Measurements from ENCODE around the gene CALM3.
A peak's percentile ranks its signal among the peaks of the same experiment; 100 is the strongest.

The CALM3 gene

GRCh38 chr19:46613525-46613924 lies 12.4 kb downstream of the CALM3 start:
- CTCF ChIA-PET, result interaction anchor here (0.6 to 13.9 kb wide), 12 partner anchors 8 to 129 kb away, joined by 3 to 172 read pairs (median 4); partner anchors contain the start of genes DACT3 and PTGIR
- no peak for DNase-seq
- Histone ChIP-seq H3K4me1 (ENCODE audit: control extremely low read depth in 1 of 4, control insufficient read depth in 4 of 4, insufficient read depth in 4 of 4, low read length in 3 of 4) (peaks cover 0 to 50% (median 44%) of the 10 kb centered on the region in 4 experiments), H3K9me3 (ENCODE audit: control extremely low read depth in 1 of 5, control insufficient read depth in 4 of 5, insufficient read depth in 2 of 5, low read depth in 1 of 5, low read length in 4 of 5) (no peaks in the 10 kb centered on the region), H3K27ac (ENCODE audit: insufficient read depth in 1 of 2, low read depth in 1 of 2, low read length in 2 of 2, poor library complexity in 1 of 2, severe bottlenecking in 2 of 2) (no peak overlapping the region), H3K36me3 (ENCODE audit: control insufficient read depth in 4 of 4, insufficient read depth in 4 of 4, low read length in 3 of 4) (peaks cover 3 to 24% (median 21%) of the 10 kb centered on the region in 4 experiments), H3K4me3 (ENCODE audit: control insufficient read depth in 1 of 7, extremely low read depth in 1 of 7, insufficient read depth in 4 of 7, low read depth in 2 of 7, low read length in 6 of 7) (no peak overlapping the region), H3K27me3 (replicated peaks in 2 of 5; ENCODE audit: control insufficient read depth in 4 of 5, insufficient read depth in 5 of 5, low read length in 4 of 5) (no peaks in the 10 kb centered on the region)
- POLR2A ChIA-PET, result no interaction called here
- WGBS (ENCODE audit: insufficient coverage), result 96% methylated on average over 15 of the region's 22 CpGs

GRCh38 chr19:46614114-46614722 lies 13.1 kb downstream of the CALM3 start:
- H3K4me3 ChIP-seq (ENCODE audit: control insufficient read depth in 1 of 7, extremely low read depth in 1 of 7, insufficient read depth in 4 of 7, low read depth in 2 of 7, low read length in 6 of 7), result no peak overlapping the region
- no peaks in the 10 kb centered on the region for H3K9me3 ChIP-seq (ENCODE audit: control extremely low read depth in 1 of 5, control insufficient read depth in 4 of 5, insufficient read depth in 2 of 5, low read depth in 1 of 5, low read length in 4 of 5)
- H3K27me3 ChIP-seq (replicated peaks in 2 of 5; ENCODE audit: control insufficient read depth in 4 of 5, insufficient read depth in 5 of 5, low read length in 4 of 5), result no peaks in the 10 kb centered on the region
- H3K4me1 ChIP-seq (ENCODE audit: control extremely low read depth in 1 of 4, control insufficient read depth in 4 of 4, insufficient read depth in 4 of 4, low read length in 3 of 4), result peaks cover 0 to 56% (median 51%) of the 10 kb centered on the region in 4 experiments
- no peak overlapping the region for H3K27ac ChIP-seq (ENCODE audit: insufficient read depth in 1 of 2, low read depth in 1 of 2, low read length in 2 of 2, poor library complexity in 1 of 2, severe bottlenecking in 2 of 2)
- DNase-seq, result peak; percentile 71 to 83 (median 78)
- ChIA-PET POLR2A (interaction anchor here (0.6 kb wide), 1 partner anchor 95 kb away, joined by 4 read pairs; no protein-coding TSS in a partner anchor), CTCF (interaction anchor here (0.6 to 13.9 kb wide), 15 partner anchors 8 to 128 kb away, joined by 3 to 172 read pairs (median 3); partner anchors contain the start of genes DACT3 and PTGIR)
- WGBS (ENCODE audit: insufficient coverage), result 4% methylated on average over 4 of the region's 12 CpGs
- H3K36me3 ChIP-seq (ENCODE audit: control insufficient read depth in 4 of 4, insufficient read depth in 4 of 4, low read length in 3 of 4), result peaks cover 0 to 17% (median 15%) of the 10 kb centered on the region in 4 experiments

- no peak for DNase-seq
- no peak overlapping the region for H3K4me3 ChIP-seq (ENCODE audit: control insufficient read depth in 1 of 7, extremely low read depth in 1 of 7, insufficient read depth in 4 of 7, low read depth in 2 of 7, low read length in 6 of 7)
- no peaks in the 10 kb centered on the region for H3K9me3 ChIP-seq (ENCODE audit: control extremely low read depth in 1 of 5, control insufficient read depth in 4 of 5, insufficient read depth in 2 of 5, low read depth in 1 of 5, low read length in 4 of 5)
- POLR2A ChIA-PET, result interaction anchor here (0.7 kb wide), 1 partner anchor 12 kb away, joined by 3 read pairs; no protein-coding TSS in a partner anchor
- H3K27ac ChIP-seq (ENCODE audit: insufficient read depth in 1 of 2, low read depth in 1 of 2, low read length in 2 of 2, poor library complexity in 1 of 2, severe bottlenecking in 2 of 2), result no peak overlapping the region
- CTCF ChIA-PET, result interaction anchor here (1.0 to 13.9 kb wide), 8 partner anchors 10 to 107 kb away, joined by 3 to 172 read pairs (median 9); partner anchors contain the start of genes CALM3, DACT3 and PTGIR
- no peaks in the 10 kb centered on the region for H3K27me3 ChIP-seq (replicated peaks in 2 of 5; ENCODE audit: control insufficient read depth in 4 of 5, insufficient read depth in 5 of 5, low read length in 4 of 5)
- peaks cover 0 to 2% (median 0%) of the 10 kb centered on the region in 4 experiments for H3K36me3 ChIP-seq (ENCODE audit: control insufficient read depth in 4 of 4, insufficient read depth in 4 of 4, low read length in 3 of 4)
- H3K4me1 ChIP-seq (ENCODE audit: control extremely low read depth in 1 of 4, control insufficient read depth in 4 of 4, insufficient read depth in 4 of 4, low read length in 3 of 4), result peaks cover 3 to 65% (median 59%) of the 10 kb centered on the region in 4 experiments
- 89% methylated on average over 6 of the region's 10 CpGs for WGBS (ENCODE audit: insufficient coverage)
Measured at GRCh38 chr19:46615966-46616365, 14.8 kb downstream of the CALM3 start.

GRCh38 chr19:46616631-46617322 lies 15.6 kb downstream of the CALM3 start:
- POLR2A ChIA-PET, result interaction anchor here (1.1 kb wide), 1 partner anchor 45 kb away, joined by 4 read pairs; the partner anchor contains the start of gene DACT3
- CTCF ChIA-PET, result interaction anchor here (0.8 to 13.9 kb wide), 12 partner anchors 8 to 113 kb away, joined by 3 to 172 read pairs (median 4); partner anchors contain the start of genes CALM3, DACT3 and PTGIR
- peaks cover 3 to 65% (median 58%) of the 10 kb centered on the region in 4 experiments for H3K4me1 ChIP-seq (ENCODE audit: control extremely low read depth in 1 of 4, control insufficient read depth in 4 of 4, insufficient read depth in 4 of 4, low read length in 3 of 4)
- H3K36me3 ChIP-seq (ENCODE audit: control insufficient read depth in 4 of 4, insufficient read depth in 4 of 4, low read length in 3 of 4), result no peaks in the 10 kb centered on the region
- no peak overlapping the region for H3K27ac ChIP-seq (ENCODE audit: insufficient read depth in 1 of 2, low read depth in 1 of 2, low read length in 2 of 2, poor library complexity in 1 of 2, severe bottlenecking in 2 of 2)
- WGBS (ENCODE audit: insufficient coverage), result 3% methylated on average over 16 of the region's 17 CpGs
- no peaks in the 10 kb centered on the region for H3K9me3 ChIP-seq (ENCODE audit: control extremely low read depth in 1 of 5, control insufficient read depth in 4 of 5, insufficient read depth in 2 of 5, low read depth in 1 of 5, low read length in 4 of 5)
- no peaks in the 10 kb centered on the region for H3K27me3 ChIP-seq (replicated peaks in 2 of 5; ENCODE audit: control insufficient read depth in 4 of 5, insufficient read depth in 5 of 5, low read length in 4 of 5)
- H3K4me3 ChIP-seq (ENCODE audit: control insufficient read depth in 1 of 7, extremely low read depth in 1 of 7, insufficient read depth in 4 of 7, low read depth in 2 of 7, low read length in 6 of 7), result peak overlapping the region in 5 of 7 experiments; percentile 13 to 57 (median 38)
- DNase-seq, result peak; percentile 83 to 89 (median 87)

- 83% methylated on average over 1 of the region's 6 CpGs for WGBS (ENCODE audit: insufficient coverage)
- POLR2A ChIA-PET, result interaction anchor here (0.7 to 1.1 kb wide), 2 partner anchors 43 to 44 kb away, joined by 4 read pairs; partner anchors contain the start of gene DACT3
- H3K36me3 ChIP-seq (ENCODE audit: control insufficient read depth in 4 of 4, insufficient read depth in 4 of 4, low read length in 3 of 4), result no peaks in the 10 kb centered on the region
- H3K9me3 ChIP-seq (ENCODE audit: control extremely low read depth in 1 of 5, control insufficient read depth in 4 of 5, insufficient read depth in 2 of 5, low read depth in 1 of 5, low read length in 4 of 5), result no peaks in the 10 kb centered on the region
- peaks cover 3 to 65% (median 54%) of the 10 kb centered on the region in 4 experiments for H3K4me1 ChIP-seq (ENCODE audit: control extremely low read depth in 1 of 4, control insufficient read depth in 4 of 4, insufficient read depth in 4 of 4, low read length in 3 of 4)
- peak in 1 of 3 donors; percentile 37 for DNase-seq
- CTCF ChIA-PET, result interaction anchor here (1.1 to 13.9 kb wide), 10 partner anchors 9 to 112 kb away, joined by 3 to 172 read pairs (median 4); partner anchors contain the start of genes CALM3, DACT3 and PTGIR
- no peak overlapping the region for H3K27ac ChIP-seq (ENCODE audit: insufficient read depth in 1 of 2, low read depth in 1 of 2, low read length in 2 of 2, poor library complexity in 1 of 2, severe bottlenecking in 2 of 2)
- no peak overlapping the region for H3K4me3 ChIP-seq (ENCODE audit: control insufficient read depth in 1 of 7, extremely low read depth in 1 of 7, insufficient read depth in 4 of 7, low read depth in 2 of 7, low read length in 6 of 7)
- H3K27me3 ChIP-seq (replicated peaks in 2 of 5; ENCODE audit: control insufficient read depth in 4 of 5, insufficient read depth in 5 of 5, low read length in 4 of 5), result no peaks in the 10 kb centered on the region
Measured at GRCh38 chr19:46617601-46618000, 16.5 kb downstream of the CALM3 start.

DNA sequence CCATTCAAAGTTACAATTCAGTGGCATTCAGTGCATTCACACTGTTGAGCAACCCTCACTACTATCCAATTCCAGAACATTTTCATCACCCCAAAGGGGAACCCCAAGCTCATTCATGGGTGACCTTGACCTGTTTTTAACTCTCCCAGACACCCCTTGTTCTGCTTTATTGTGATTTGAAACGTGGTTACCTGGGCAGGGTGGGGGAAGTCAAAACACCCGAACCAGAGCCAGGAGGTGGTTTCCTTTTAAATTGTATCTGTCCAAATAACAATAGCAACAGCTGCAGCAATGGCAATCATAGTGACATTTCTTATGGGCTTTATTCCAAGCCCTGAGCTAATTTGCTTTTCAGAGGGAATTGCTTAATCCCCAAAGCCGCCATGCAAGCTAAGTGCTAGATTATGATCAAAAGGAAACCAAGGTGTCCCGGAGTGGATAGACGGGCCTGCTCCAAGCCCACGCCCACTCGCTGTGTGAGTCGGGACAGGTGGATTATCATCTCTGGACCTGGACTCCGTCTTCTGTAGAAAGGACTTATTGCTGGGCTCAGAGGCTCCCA lies 17.6 kb downstream of the CALM3 start:
- POLR2A ChIA-PET, result no interaction called here
- H3K27ac ChIP-seq (ENCODE audit: insufficient read depth in 1 of 2, low read depth in 1 of 2, low read length in 2 of 2, poor library complexity in 1 of 2, severe bottlenecking in 2 of 2), result no peak overlapping the region

More for the DNA sequence above, 17.6 kb downstream of the CALM3 start:
- H3K4me3 ChIP-seq (ENCODE audit: control insufficient read depth in 1 of 7, extremely low read depth in 1 of 7, insufficient read depth in 4 of 7, low read depth in 2 of 7, low read length in 6 of 7), result no peak overlapping the region
- H3K9me3 ChIP-seq (ENCODE audit: control extremely low read depth in 1 of 5, control insufficient read depth in 4 of 5, insufficient read depth in 2 of 5, low read depth in 1 of 5, low read length in 4 of 5), result no peaks in the 10 kb centered on the region
- no peaks in the 10 kb centered on the region for H3K36me3 ChIP-seq (ENCODE audit: control insufficient read depth in 4 of 4, insufficient read depth in 4 of 4, low read length in 3 of 4)
- DNase-seq, result peak in 2 of 3 donors; percentile 57 to 64
- no peaks in the 10 kb centered on the region for H3K27me3 ChIP-seq (replicated peaks in 2 of 5; ENCODE audit: control insufficient read depth in 4 of 5, insufficient read depth in 5 of 5, low read length in 4 of 5)
- WGBS (ENCODE audit: insufficient coverage), result 40% methylated on average over 4 of the region's 9 CpGs
- H3K4me1 ChIP-seq (ENCODE audit: control extremely low read depth in 1 of 4, control insufficient read depth in 4 of 4, insufficient read depth in 4 of 4, low read length in 3 of 4), result peaks cover 3 to 71% (median 57%) of the 10 kb centered on the region in 4 experiments
- CTCF ChIA-PET, result interaction anchor here (1.2 to 13.9 kb wide), 6 partner anchors 10 to 89 kb away, joined by 3 to 172 read pairs (median 7); partner anchors contain the start of genes DACT3 and PTGIR

All from common myeloid progenitor, CD34-positive (primary cell).